Activated CD4-positive, alpha-beta T cell treated with anti-CD3 and anti-CD28 coated beads for 36 hours (primary cell): ENCODE data around the gene CTTNBP2NL. TPM values are rescaled to one million over a fixed set of nuclear protein-coding genes. Genes with fewer than 3 reads are reported as not detected.
"Not testable (repeated sequence)": the region's sequence is repeated elsewhere in the genome, so short reads cannot be mapped to it uniquely, and the experiment has no call there.

Experiments used
- ATAC-seq: fragments of 200-7000 bp; cut with Tn5 transposase; one replicate; pipeline ENCODE4 v1.10.0; 2021; ENCODE audit warnings: mild to moderate bottlenecking, moderate library complexity
- CTCF ChIA-PET: fragments of 350-600 bp; sonication (Branson Sonifier 250); formaldehyde crosslinking; loops from one replicate; lab custom pipeline; 2021; ENCODE audit warnings: antibody characterized with exemption; lab: Charles Lee
- POLR2A ChIA-PET: fragments of 350-600 bp; sonication (Branson Sonifier 250); formaldehyde crosslinking; loops from one replicate; lab custom pipeline; 2021; ENCODE audit warnings: antibody characterized with exemption, inconsistent platforms; lab: Charles Lee
- DNase-seq: peaks from one replicate; pipeline ENCODE4 v3.0.0-alpha.2; 2020
- H3K27ac Mint-ChIP-seq: one replicate; pipeline ENCODE4 v1.8.0; 2021; ENCODE audit warnings: mixed read lengths
- H3K27me3 Mint-ChIP-seq: one replicate; pipeline ENCODE4 v1.8.0; 2021; ENCODE audit warnings: mixed read lengths
- H3K36me3 Mint-ChIP-seq: one replicate; pipeline ENCODE4 v1.8.0; 2021; ENCODE audit warnings: low read depth, mixed read lengths
- H3K4me1 Mint-ChIP-seq: one replicate; pipeline ENCODE4 v1.8.0; 2021; ENCODE audit warnings: mixed read lengths
- H3K4me3 Mint-ChIP-seq: one replicate; pipeline ENCODE4 v1.8.0; 2021; ENCODE audit warnings: mild to moderate bottlenecking, moderate library complexity, mixed read lengths
- H3K9me3 Mint-ChIP-seq: one replicate; pipeline ENCODE4 v1.8.0; 2021; ENCODE audit warnings: low read depth, mixed read lengths
- intact Hi-C, 2 experiments: fragments of 100-400 bp; cut with DNase I in 1 of 2; cut with micrococcal nuclease in 1 of 2; formaldehyde crosslinking; loops; one replicate each; pipeline versions ENCODE4 v1.14.2 to v1.15.1; 2022 to 2024; cut with DNase I, micrococcal nuclease
- total RNA-seq, 2 experiments: library from RNA; stranded (reverse); gene quantifications; one replicate each; pipeline ENCODE4 v1.2.3, GENCODE V29; 2021

CTTNBP2NL gene
- total RNA-seq, 2 experiments from 2014 or later: 2.9 to 3.3 TPM

DNA sequence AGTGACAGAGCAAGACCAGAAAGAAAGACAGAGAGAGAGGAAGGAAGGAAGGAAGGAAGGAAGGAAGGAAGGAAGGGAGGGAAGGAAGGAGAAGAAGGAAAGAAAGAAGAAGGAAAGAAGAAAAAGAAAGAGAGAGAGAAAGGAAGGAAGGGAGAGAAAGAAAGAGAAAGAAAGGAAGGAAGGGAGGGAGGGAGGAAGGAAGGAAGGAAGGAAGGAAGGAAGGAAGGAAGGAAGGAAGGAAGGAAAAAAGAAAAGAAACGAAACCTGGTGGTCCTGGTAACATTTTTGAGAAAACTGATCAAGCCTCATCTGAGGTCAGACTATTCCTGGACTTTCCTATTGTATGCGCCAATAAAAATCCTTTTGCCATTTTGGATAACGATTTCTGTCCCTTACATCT, 8.2 kb upstream of the CTTNBP2NL start:
- no peaks in the 10 kb centered on the region for H3K36me3 Mint-ChIP-seq
- POLR2A ChIA-PET: no interaction called here
- CTCF ChIA-PET: no interaction called here
- DNase-seq (no peak), ATAC-seq (no peak)
- H3K4me3 Mint-ChIP-seq: no peak overlapping the region
- H3K4me1 Mint-ChIP-seq: peaks cover 13% of the 10 kb centered on the region
- H3K27me3 Mint-ChIP-seq: peaks cover 20% of the 10 kb centered on the region
- intact Hi-C loops: no loop called here
- H3K9me3 Mint-ChIP-seq: no peaks in the 10 kb centered on the region
- H3K27ac Mint-ChIP-seq: no peak overlapping the region

GRCh38 chr1:112388436-112388835, 7.6 kb upstream of the CTTNBP2NL start:
- ATAC-seq: no peak
- Mint-ChIP-seq H3K27me3 (peaks cover 20% of the 10 kb centered on the region), H3K4me1 (peaks cover 14% of the 10 kb centered on the region), H3K36me3 (no peaks in the 10 kb centered on the region), H3K4me3 (no peak overlapping the region), H3K27ac (no peak overlapping the region), H3K9me3 (no peaks in the 10 kb centered on the region)
- intact Hi-C loops: no loop called here
- DNase-seq: no peak
- ChIA-PET POLR2A (no interaction called here), CTCF (interaction anchor here (0.6 to 4.4 kb wide), 5 partner anchors 19 to 125 kb away, joined by 3 to 58 read pairs (median 3); no protein-coding TSS in a partner anchor)

GRCh38 chr1:112389689-112390088, 6.3 kb upstream of the CTTNBP2NL start:
- no peak overlapping the region for H3K27ac Mint-ChIP-seq
- H3K4me1 Mint-ChIP-seq: peaks cover 24% of the 10 kb centered on the region
- DNase-seq (peak; percentile 41), ATAC-seq (no peak)
- no peaks in the 10 kb centered on the region for H3K9me3 Mint-ChIP-seq
- H3K4me3 Mint-ChIP-seq: no peak overlapping the region
- POLR2A ChIA-PET: no interaction called here
- CTCF ChIA-PET: interaction anchor here (1.0 to 4.4 kb wide), 8 partner anchors 8 to 320 kb away, joined by 3 to 58 read pairs (median 4); no protein-coding TSS in a partner anchor
- intact Hi-C loops: loop anchor here (1.0 to 10.0 kb wide), 7 partner anchors 77 to 415 kb away; partner anchors contain the start of genes PPM1J (in 2 of the 2), CAPZA1 (in 1 of the 2) and ST7L (in 1 of the 2)
- H3K27me3 Mint-ChIP-seq: peaks cover 20% of the 10 kb centered on the region
- no peaks in the 10 kb centered on the region for H3K36me3 Mint-ChIP-seq

- peaks cover 22% of the 10 kb centered on the region for H3K27me3 Mint-ChIP-seq
- H3K36me3 Mint-ChIP-seq, H3K27ac Mint-ChIP-seq, DNase-seq, H3K9me3 Mint-ChIP-seq, ATAC-seq: not testable (repeated sequence)
- intact Hi-C loops: loop anchor here (1.0 to 10.0 kb wide), 7 partner anchors 76 to 414 kb away; partner anchors contain the start of genes PPM1J (in 2 of the 2), CAPZA1 (in 1 of the 2) and ST7L (in 1 of the 2)
- CTCF ChIA-PET: interaction anchor here (0.5 to 4.4 kb wide), 28 partner anchors 9 to 566 kb away, joined by 3 to 58 read pairs (median 4); partner anchors contain the start of gene SLC16A1
- POLR2A ChIA-PET: interaction anchor here (0.6 kb wide), 1 partner anchor 317 kb away, joined by 4 read pairs; no protein-coding TSS in a partner anchor
- H3K4me1 Mint-ChIP-seq: peaks cover 27% of the 10 kb centered on the region
- H3K4me3 Mint-ChIP-seq: peak overlapping the region; percentile 70
Measured at GRCh38 chr1:112390335-112390734, 5.7 kb upstream of the CTTNBP2NL start.

DNA sequence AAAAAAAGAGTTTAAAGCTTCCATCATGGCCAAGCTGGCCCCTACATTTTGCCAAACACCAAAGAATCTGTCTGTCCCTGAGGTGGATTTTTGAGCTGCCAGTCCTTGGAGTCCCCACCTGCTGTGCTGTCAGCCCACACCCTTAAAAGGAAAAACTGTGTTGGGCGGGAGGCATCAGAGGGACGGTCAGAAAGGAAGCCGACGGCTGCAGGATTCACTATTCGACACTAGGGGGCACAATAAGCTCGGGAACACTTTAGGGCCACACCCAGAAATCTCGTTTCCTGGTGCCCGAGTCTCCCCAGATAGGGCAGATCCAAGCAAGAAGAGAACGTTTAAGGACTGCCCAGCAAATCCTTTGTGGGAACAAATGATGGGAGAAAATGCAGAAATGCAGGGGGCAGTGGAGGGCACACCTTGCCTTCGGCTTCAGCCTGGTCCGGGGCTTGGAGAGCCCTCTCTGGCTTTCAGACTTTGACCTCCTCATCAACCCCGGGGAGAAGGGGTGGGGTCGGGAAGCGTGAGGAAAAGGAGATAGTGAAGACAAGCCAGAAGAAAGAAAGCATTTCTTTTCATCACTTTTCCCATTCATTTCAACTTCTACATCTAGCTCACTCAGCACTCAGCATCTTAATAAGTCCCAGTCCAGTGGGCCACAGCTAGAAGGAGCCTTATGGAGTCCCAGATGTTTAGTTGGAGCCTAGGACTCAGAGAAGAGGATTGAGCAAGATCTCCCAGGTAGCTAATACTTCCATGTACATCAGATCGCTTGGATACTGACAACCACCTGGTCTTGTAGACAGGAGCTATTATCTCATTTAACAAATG, 5.0 kb upstream of the CTTNBP2NL start:
- Mint-ChIP-seq H3K36me3 (no peaks in the 10 kb centered on the region), H3K4me1 (peaks cover 32% of the 10 kb centered on the region), H3K4me3 (peak overlapping the region; percentile 70), H3K27ac (no peak overlapping the region), H3K27me3 (peaks cover 22% of the 10 kb centered on the region), H3K9me3 (no peaks in the 10 kb centered on the region)
- ChIA-PET POLR2A (interaction anchor here (0.6 to 1.1 kb wide), 2 partner anchors 75 to 317 kb away, joined by 3 to 4 read pairs; no protein-coding TSS in a partner anchor), CTCF (interaction anchor here (0.5 to 4.4 kb wide), 39 partner anchors 10 to 565 kb away, joined by 3 to 58 read pairs (median 4); partner anchors contain the start of gene SLC16A1)
- intact Hi-C loops: loop anchor here (1.0 to 10.0 kb wide), 8 partner anchors 75 to 414 kb away; partner anchors contain the start of genes PPM1J (in 2 of the 2), CAPZA1 (in 1 of the 2), RHOC (in 1 of the 2) and ST7L (in 1 of the 2)
- peak; percentile 89 for DNase-seq
- ATAC-seq: peak; percentile 76

DNA sequence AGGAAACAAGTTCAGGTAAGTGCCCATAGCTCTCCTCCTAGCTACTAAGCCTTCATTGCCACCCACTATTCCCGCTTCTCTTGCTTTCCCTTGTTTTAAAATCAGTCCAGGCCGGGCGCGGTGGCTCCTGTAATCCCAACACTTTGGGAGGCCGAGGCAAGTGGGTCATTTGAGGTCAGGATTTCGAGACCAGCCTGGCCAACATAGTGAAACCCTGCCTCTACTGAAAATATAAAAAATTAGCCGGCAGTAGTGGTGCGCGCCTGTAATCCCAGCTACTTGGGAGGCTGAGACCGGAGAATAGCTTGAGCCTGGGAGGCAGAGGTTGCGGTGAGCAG, 4.4 kb upstream of the CTTNBP2NL start:
- no peaks in the 10 kb centered on the region for H3K9me3 Mint-ChIP-seq
- intact Hi-C loops: loop anchor here (1.0 to 10.0 kb wide), 7 partner anchors 75 to 413 kb away; partner anchors contain the start of genes PPM1J (in 2 of the 2), CAPZA1 (in 1 of the 2), RHOC (in 1 of the 2) and ST7L (in 1 of the 2)
- peaks cover 32% of the 10 kb centered on the region for H3K4me1 Mint-ChIP-seq

DNA sequence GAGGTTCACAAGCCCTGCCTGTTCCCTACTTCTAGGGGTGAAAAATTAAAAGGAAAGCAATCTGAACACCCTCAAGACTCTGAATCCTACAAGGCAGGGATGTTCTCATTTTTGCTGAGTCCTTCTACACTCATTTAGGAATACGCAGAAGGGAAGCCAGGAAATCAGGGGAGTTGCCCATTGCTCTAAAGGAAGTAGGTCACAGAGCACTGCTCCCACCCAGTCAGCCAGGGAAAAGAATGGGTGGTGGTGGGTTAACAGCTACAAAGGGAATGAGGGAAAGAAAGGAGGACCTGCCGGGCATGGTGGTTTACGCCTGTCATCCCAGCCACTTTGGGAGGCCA, 2.4 kb upstream of the CTTNBP2NL start:
- peak overlapping the region; percentile 21 for H3K27ac Mint-ChIP-seq
- H3K4me1 Mint-ChIP-seq: peaks cover 38% of the 10 kb centered on the region
- H3K9me3 Mint-ChIP-seq: no peaks in the 10 kb centered on the region
- H3K4me3 Mint-ChIP-seq: no peak overlapping the region
- ChIA-PET POLR2A (interaction anchor here (0.6 kb wide), 1 partner anchor 38 kb away, joined by 3 read pairs; no protein-coding TSS in a partner anchor), CTCF (interaction anchor here (0.6 to 1.9 kb wide), 7 partner anchors 27 to 972 kb away, joined by 3 to 14 read pairs (median 4); partner anchors contain the start of gene LRIG2)
- no peak for ATAC-seq
- DNase-seq: no peak
- no peaks in the 10 kb centered on the region for H3K36me3 Mint-ChIP-seq
- H3K27me3 Mint-ChIP-seq: peaks cover 16% of the 10 kb centered on the region
- intact Hi-C loops: loop anchor here in 1 of 2 experiments (10.0 kb wide), 1 partner anchor 411 kb away; no protein-coding TSS in a partner anchor

More for the DNA sequence above, 4.4 kb upstream of the CTTNBP2NL start:
- ChIA-PET POLR2A (interaction anchor here (1.1 kb wide), 1 partner anchor 75 kb away, joined by 3 read pairs; no protein-coding TSS in a partner anchor), CTCF (interaction anchor here (0.6 to 4.4 kb wide), 28 partner anchors 10 to 325 kb away, joined by 3 to 58 read pairs (median 4); no protein-coding TSS in a partner anchor)
- no peak for ATAC-seq
- H3K36me3 Mint-ChIP-seq: no peaks in the 10 kb centered on the region
- DNase-seq: no peak
- no peak overlapping the region for H3K27ac Mint-ChIP-seq
- H3K4me3 Mint-ChIP-seq: no peak overlapping the region
- H3K27me3 Mint-ChIP-seq: peaks cover 22% of the 10 kb centered on the region

GRCh38 chr1:112394743-112395062, 1.3 kb upstream of the CTTNBP2NL start:
- POLR2A ChIA-PET: interaction anchor here (0.7 to 0.8 kb wide), 2 partner anchors 223 to 280 kb away, joined by 3 read pairs; partner anchors contain the start of gene MOV10
- H3K27ac Mint-ChIP-seq: no peak overlapping the region
- H3K36me3 Mint-ChIP-seq: no peaks in the 10 kb centered on the region
- DNase-seq (no peak), ATAC-seq (no peak)
- CTCF ChIA-PET: interaction anchor here (0.7 to 2.6 kb wide), 10 partner anchors 28 to 1626 kb away, joined by 3 to 14 read pairs (median 4); partner anchors contain the start of genes LRIG2 and PPM1J
- H3K4me3 Mint-ChIP-seq: peak overlapping the region; percentile 7
- H3K4me1 Mint-ChIP-seq: peaks cover 37% of the 10 kb centered on the region
- intact Hi-C loops: loop anchor here (2.0 to 10.0 kb wide), 4 partner anchors 280 to 678 kb away; partner anchors contain the start of genes LRIG2 (in 1 of the 2), MOV10 (in 1 of the 2) and SLC16A1 (in 1 of the 2)
- H3K27me3 Mint-ChIP-seq: peaks cover 14% of the 10 kb centered on the region
- no peaks in the 10 kb centered on the region for H3K9me3 Mint-ChIP-seq

GRCh38 chr1:112395256-112395820, 676 bp upstream of the CTTNBP2NL start:
- ChIA-PET POLR2A (no interaction called here), CTCF (interaction anchor here (0.9 to 2.6 kb wide), 4 partner anchors 13 to 320 kb away, joined by 5 to 14 read pairs (median 7); partner anchors contain the start of gene PPM1J)
- no peak overlapping the region for H3K27ac Mint-ChIP-seq
- no peaks in the 10 kb centered on the region for H3K36me3 Mint-ChIP-seq
- DNase-seq (no peak), ATAC-seq (no peak)
- H3K9me3 Mint-ChIP-seq: no peaks in the 10 kb centered on the region
- peak overlapping the region; percentile 86 for H3K4me3 Mint-ChIP-seq
- H3K27me3 Mint-ChIP-seq: peaks cover 14% of the 10 kb centered on the region
- intact Hi-C loops: loop anchor here (2.0 to 10.0 kb wide), 4 partner anchors 279 to 677 kb away; partner anchors contain the start of genes LRIG2 (in 1 of the 2), MOV10 (in 1 of the 2) and SLC16A1 (in 1 of the 2)
- H3K4me1 Mint-ChIP-seq: peaks cover 33% of the 10 kb centered on the region

DNA sequence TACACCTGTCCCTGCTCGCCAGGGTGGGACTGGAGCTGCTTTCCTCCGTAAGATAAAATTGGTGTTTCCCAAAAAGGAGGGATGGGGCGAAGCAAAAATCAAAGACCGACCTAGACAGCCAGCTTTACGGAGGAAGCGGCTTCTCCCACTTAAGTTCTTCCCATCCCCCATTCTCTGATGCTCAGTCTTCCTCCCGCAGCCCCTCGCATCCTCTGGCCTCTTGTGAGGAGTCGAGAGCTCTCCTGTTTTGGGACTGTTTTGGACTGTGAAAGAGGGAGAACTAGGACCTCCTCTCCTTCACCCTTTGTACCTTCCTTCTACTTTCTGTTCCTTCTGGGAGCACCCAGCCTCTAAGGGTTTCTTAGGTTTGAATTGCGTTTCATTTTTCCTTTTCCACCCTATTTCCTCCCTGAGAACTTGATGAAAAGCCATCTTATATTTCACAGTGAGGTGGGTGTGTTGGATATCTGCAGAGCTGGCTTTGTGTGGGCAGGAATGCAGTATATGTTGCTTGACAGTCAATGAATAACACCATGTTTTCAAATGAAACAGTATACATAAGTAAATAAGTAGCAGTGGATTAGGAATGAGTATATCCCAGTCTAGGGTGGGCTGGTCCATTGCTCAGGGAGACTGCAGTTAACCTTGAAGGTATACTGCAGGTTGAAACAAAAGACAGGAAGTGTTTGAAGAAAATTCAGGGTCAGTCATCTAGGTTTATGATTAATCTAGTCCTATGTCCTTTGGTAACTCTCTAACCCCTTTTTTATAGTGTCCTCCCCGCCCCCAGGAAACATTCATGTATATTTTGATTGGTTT, 848 bp downstream of the CTTNBP2NL start:
- H3K4me3 Mint-ChIP-seq: peak overlapping the region; percentile 86
- peaks cover 28% of the 10 kb centered on the region for H3K4me1 Mint-ChIP-seq
- H3K27ac Mint-ChIP-seq: no peak overlapping the region
- H3K36me3 Mint-ChIP-seq: no peaks in the 10 kb centered on the region
- ATAC-seq: no peak
- no peaks in the 10 kb centered on the region for H3K9me3 Mint-ChIP-seq
- no peak for DNase-seq
- intact Hi-C loops: loop anchor here (1.0 to 10.0 kb wide), 4 partner anchors 221 to 507 kb away; partner anchors contain the start of gene RHOC (in 1 of the 2)
- ChIA-PET CTCF (interaction anchor here (0.7 to 2.6 kb wide), 5 partner anchors 9 to 318 kb away, joined by 3 to 6 read pairs (median 3); partner anchors contain the start of gene PPM1J), POLR2A (no interaction called here)
- peaks cover 14% of the 10 kb centered on the region for H3K27me3 Mint-ChIP-seq
